MM.1S (cell line): ENCODE data around the gene DIO3.

Experiments
- DNase-seq: peaks from one replicate; pipeline ENCODE4 v3.0.0-alpha.2; 2015
- H2AFZ ChIP-seq: fragments of 300-600 bp; sonication (generic); 2 replicates; pipeline ENCODE4 v1.6.0; 2016; ENCODE audit warnings: antibody characterized with exemption, low read length
- H3F3A ChIP-seq: fragments of 300-600 bp; sonication (generic); 2 replicates; pipeline ENCODE4 v1.6.1; 2016; ENCODE audit warnings: mild to moderate bottlenecking, antibody characterized with exemption, low read length, moderate library complexity, mixed read lengths; ENCODE audit not compliant: insufficient read depth
- H3K27ac ChIP-seq: fragments of 300-600 bp; sonication (generic); 2 replicates; pipeline ENCODE4 v1.5.1; 2016; ENCODE audit warnings: mild to moderate bottlenecking, low read length
- H3K27me3 ChIP-seq: fragments of 300-600 bp; sonication (generic); replicated peaks from 2 replicates; pipeline ENCODE4 v1.6.0; 2016; ENCODE audit warnings: low read length; ENCODE audit not compliant: insufficient read depth
- H3K36me3 ChIP-seq: fragments of 300-600 bp; sonication (generic); replicated peaks from 2 replicates; pipeline ENCODE4 v1.6.1; 2016; ENCODE audit warnings: mild to moderate bottlenecking, low read length, mixed read lengths; ENCODE audit not compliant: insufficient read depth
- H3K4me1 ChIP-seq: fragments of 300-600 bp; sonication (generic); 2 replicates; pipeline ENCODE4 v1.6.1; 2016; ENCODE audit warnings: low read length, mixed read lengths
- H3K4me2 ChIP-seq: fragments of 300-600 bp; sonication (generic); 2 replicates; pipeline ENCODE4 v1.6.0; 2016; ENCODE audit warnings: low read depth, low read length
- H3K4me3 ChIP-seq: fragments of 300-600 bp; sonication (generic); 2 replicates; pipeline ENCODE4 v1.5.1; 2016; ENCODE audit warnings: low read length, mixed read lengths
- H3K79me2 ChIP-seq: fragments of 300-600 bp; sonication (generic); 2 replicates; pipeline ENCODE4 v1.6.1; 2016; ENCODE audit warnings: mixed run types, low read length, mixed read lengths
- H3K9ac ChIP-seq: fragments of 300-600 bp; sonication (generic); 2 replicates; pipeline ENCODE4 v1.6.1; 2016; ENCODE audit warnings: low read length, mixed read lengths
- H3K9me2 ChIP-seq: fragments of 300-600 bp; sonication (generic); replicated peaks from 2 replicates; pipeline ENCODE4 v1.6.1; 2016; ENCODE audit warnings: mild to moderate bottlenecking, low read length, mixed read lengths; ENCODE audit not compliant: insufficient read depth
- H3K9me3 ChIP-seq: fragments of 300-600 bp; sonication (generic); replicated peaks from 2 replicates; pipeline ENCODE4 v1.6.1; 2016; ENCODE audit warnings: mild to moderate bottlenecking, low read length, mixed read lengths; ENCODE audit not compliant: insufficient read depth
- H4K20me1 ChIP-seq: fragments of 300-600 bp; sonication (generic); 2 replicates; pipeline ENCODE4 v1.6.1; 2016; ENCODE audit warnings: mild to moderate bottlenecking, low read length, moderate library complexity, mixed read lengths; ENCODE audit not compliant: insufficient read depth
- CTCF ChIP-seq: fragments of 300-600 bp; sonication (generic); IDR thresholded peaks from 2 replicates; pipeline ENCODE4 v1.5.1; 2016; ENCODE audit warnings: antibody characterized with exemption, low read length, mixed read lengths
- EZH2 ChIP-seq: fragments of 300-600 bp; sonication (generic); optimal IDR thresholded peaks from 2 replicates; pipeline ENCODE3; 2017; ENCODE audit warnings: low read depth, mild to moderate bottlenecking, antibody characterized with exemption, low read length, mixed read lengths
- EZH2phosphoT487 ChIP-seq: fragments of 300-600 bp; sonication (generic); IDR thresholded peaks from 2 replicates; pipeline ENCODE4 v1.6.1; 2018; ENCODE audit warnings: antibody characterized with exemption, low read length

The DIO3 gene

DNA sequence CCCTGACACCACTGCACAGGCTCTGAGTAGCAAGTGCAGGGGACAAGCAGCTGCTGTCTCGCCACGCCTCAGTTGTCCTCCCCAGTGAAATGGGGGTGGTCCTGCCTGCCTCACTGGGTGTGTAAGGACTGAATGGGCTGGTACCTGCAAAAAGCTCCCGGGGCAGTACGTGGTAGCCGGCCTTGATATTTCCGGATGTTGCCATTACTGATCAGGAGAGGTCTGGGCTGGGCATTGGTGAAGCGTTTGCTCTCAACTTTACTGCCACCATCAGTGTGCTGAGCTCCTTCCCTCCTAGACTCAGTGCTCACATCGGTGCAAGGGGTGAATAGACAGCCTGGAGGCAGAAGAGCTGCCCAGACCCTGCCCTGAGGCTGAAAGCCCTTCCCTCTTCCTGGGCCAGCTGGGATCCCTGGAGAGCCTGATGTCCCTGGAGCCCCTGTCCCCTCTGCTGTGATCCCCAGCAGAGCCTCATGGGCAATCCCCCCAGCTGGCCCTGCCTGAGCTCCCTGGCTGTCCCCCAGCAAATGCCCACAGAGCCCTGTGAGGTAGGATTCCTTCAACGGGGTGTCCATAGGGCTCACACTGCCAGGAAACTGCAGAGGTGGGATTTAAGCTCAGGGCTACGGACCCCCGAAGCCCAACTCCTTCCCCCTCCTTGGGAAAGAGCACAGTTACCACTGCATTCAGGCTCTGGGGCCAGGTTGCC lies 18.2 kb downstream of the DIO3 start:
- no peaks in the 10 kb centered on the region for H4K20me1 ChIP-seq
- H3K27ac ChIP-seq = no peak overlapping the region
- no peak overlapping the region for H3K4me3 ChIP-seq
- no peak overlapping the region for H3K9ac ChIP-seq
- H3F3A ChIP-seq = no peaks in the 10 kb centered on the region
- TF ChIP-seq EZH2 (no peak), EZH2phosphoT487 (no peak), CTCF (no peak)
- DNase-seq = no peak
- H3K9me2 ChIP-seq = no peaks in the 10 kb centered on the region
- no peak overlapping the region for H3K4me2 ChIP-seq
- no peaks in the 10 kb centered on the region for H3K36me3 ChIP-seq
- no peaks in the 10 kb centered on the region for H3K9me3 ChIP-seq
- H3K27me3 ChIP-seq = peaks cover 8% of the 10 kb centered on the region
- no peak overlapping the region for H2AFZ ChIP-seq
- H3K4me1 ChIP-seq = no peaks in the 10 kb centered on the region
- H3K79me2 ChIP-seq = no peaks in the 10 kb centered on the region

- DNase-seq = no peak
- no peak overlapping the region for H3K4me3 ChIP-seq
- TF ChIP-seq CTCF (no peak), EZH2 (no peak), EZH2phosphoT487 (no peak)
Measured at GRCh38 chr14:101581806-101582205, 20.5 kb downstream of the DIO3 start.

DNA sequence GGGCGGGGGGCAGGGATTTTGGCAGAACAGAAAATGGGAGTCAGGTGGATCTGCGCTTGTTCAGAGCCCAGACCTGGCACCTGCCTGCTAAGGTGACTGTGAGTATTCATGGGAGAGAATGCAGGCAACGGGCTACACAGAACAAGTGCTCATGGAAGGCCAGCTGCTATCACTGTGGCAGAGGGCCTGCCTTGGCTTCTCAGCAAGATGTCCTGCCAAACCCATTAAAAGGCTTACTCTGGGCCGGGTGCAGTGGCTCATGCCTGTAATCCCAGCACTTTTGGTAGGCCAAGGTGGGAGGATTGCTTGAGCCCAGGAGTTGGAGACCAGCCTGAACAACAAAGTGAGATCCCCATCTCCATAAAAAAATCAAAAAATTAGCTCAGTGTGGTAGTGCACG lies 21.0 kb downstream of the DIO3 start:
- H3K4me3 ChIP-seq = no peak overlapping the region
- DNase-seq = no peak
- no peaks in the 10 kb centered on the region for H3F3A ChIP-seq
- H2AFZ ChIP-seq = no peak overlapping the region
- no peak overlapping the region for H3K9ac ChIP-seq
- TF ChIP-seq CTCF = no peak
- no peak for TF ChIP-seq EZH2phosphoT487
- TF ChIP-seq EZH2 = no peak
- no peaks in the 10 kb centered on the region for H4K20me1 ChIP-seq
- no peaks in the 10 kb centered on the region for H3K9me3 ChIP-seq
- H3K36me3 ChIP-seq = no peaks in the 10 kb centered on the region
- H3K9me2 ChIP-seq = no peaks in the 10 kb centered on the region
- H3K4me1 ChIP-seq = no peaks in the 10 kb centered on the region
- no peak overlapping the region for H3K4me2 ChIP-seq
- peaks cover 8% of the 10 kb centered on the region for H3K27me3 ChIP-seq
- no peaks in the 10 kb centered on the region for H3K79me2 ChIP-seq
- H3K27ac ChIP-seq = no peak overlapping the region

More at GRCh38 chr14:101581806-101582205, 20.5 kb downstream of the DIO3 start:
- Histone ChIP-seq H3K9me3 (no peaks in the 10 kb centered on the region), H3K27me3 (peaks cover 8% of the 10 kb centered on the region), H2AFZ (no peak overlapping the region), H3K4me1 (no peaks in the 10 kb centered on the region), H3F3A (no peaks in the 10 kb centered on the region), H4K20me1 (no peaks in the 10 kb centered on the region), H3K4me2 (no peak overlapping the region), H3K9me2 (no peaks in the 10 kb centered on the region), H3K36me3 (no peaks in the 10 kb centered on the region), H3K79me2 (no peaks in the 10 kb centered on the region), H3K9ac (no peak overlapping the region), H3K27ac (no peak overlapping the region)
